Kidney (tissue), 14 donors: ENCODE data around the gene SALL2. TPM values are rescaled to one million over a fixed set of nuclear protein-coding genes. Genes with fewer than 3 reads are reported as not detected.
"Not testable (repeated sequence)": the region's sequence is repeated elsewhere in the genome, so short reads cannot be mapped to it uniquely, and the experiment has no call there.

Experiments used
- DNase-seq, 5 donors: peaks; one replicate each; pipeline ENCODE4 v3.0.0-alpha.2; 2013 to 2020
- FAIRE-seq: peaks from 2 replicates; lab custom pipeline; 2012; peaks lifted over from hg19 to GRCh38; lab: Jason Lieb, UNC
- H3K27ac ChIP-seq, 2 donors: one replicate each; pipeline ENCODE4 v1.7.0; 2013; ENCODE audit warnings: low read depth in 2 of 2, low read length in 2 of 2, inconsistent platforms in 1 of 2
- H3K27me3 ChIP-seq: one replicate; pipeline ENCODE4 v1.7.1; 2013; ENCODE audit warnings: low read length, inconsistent platforms; ENCODE audit not compliant: control insufficient read depth, insufficient read depth
- H3K36me3 ChIP-seq, 3 donors: one replicate each; pipeline versions ENCODE4 v1.7.0 to v1.7.1; 2013; ENCODE audit warnings: low read length in 3 of 3, control low read depth in 1 of 3, inconsistent platforms in 1 of 3; ENCODE audit not compliant: insufficient read depth in 3 of 3, control insufficient read depth in 2 of 3
- H3K4me1 ChIP-seq, 3 donors: one replicate each; pipeline versions ENCODE4 v1.7.0 to v1.7.1; 2013; ENCODE audit warnings: low read length in 3 of 3, inconsistent platforms in 1 of 3, low read depth in 1 of 3; ENCODE audit not compliant: control insufficient read depth in 2 of 3, insufficient read depth in 2 of 3
- H3K4me3 ChIP-seq, 3 donors: one replicate each; pipeline versions ENCODE4 v1.7.0 to v1.8.1; 2013; ENCODE audit warnings: low read length in 3 of 3, control low read depth in 1 of 3, inconsistent platforms in 1 of 3
- H3K9ac ChIP-seq, 3 donors: one replicate each; pipeline versions ENCODE4 v1.7.0 to v1.7.1; 2013; ENCODE audit warnings: low read length in 3 of 3, control low read depth in 1 of 3, inconsistent platforms in 1 of 3
- H3K9me3 ChIP-seq, 3 donors: one replicate each; pipeline versions ENCODE4 v1.7.0 to v1.7.1; 2013; ENCODE audit warnings: low read length in 3 of 3, control low read depth in 1 of 3, inconsistent platforms in 1 of 3; ENCODE audit not compliant: control insufficient read depth in 2 of 3, insufficient read depth in 1 of 3
- CTCF ChIP-seq: IDR thresholded peaks from 3 replicates; pipeline ENCODE4 v1.5.1; 2012; ENCODE audit warnings: mild to moderate bottlenecking, moderate library complexity, borderline replicate concordance; ENCODE audit not compliant: insufficient read depth; ENCODE audit errors: extremely low read depth
- intact Hi-C: fragments of 100-400 bp; cut with DNase I; formaldehyde crosslinking; loops from one replicate; pipeline ENCODE4 v1.11.1; 2022
- polyA plus RNA-seq: library from polyadenylated mRNA; stranded (reverse); fragments of 350-450 nt; fragmentation: Illumina TruSeq; extraction: RNeasy Lipid Tissue Mini Kit (QIAGEN cat#74804); gene quantifications from one replicate; pipeline ENCODE4 v1.2.3, GENCODE V29; 2014; ENCODE audit warnings: low read depth, low replicate concordance; ENCODE audit not compliant: insufficient read depth
- total RNA-seq: library from RNA; stranded (reverse); fragmentation: NEBNext Ultra II Directional; extraction: Animal tissue kit (Norgen Biotek cat#: 25700); gene quantifications from one replicate; pipeline ENCODE4 v1.2.1, GENCODE V29; 2021
- donor health status: control.
- donor health status: control.
- donor health status: control.
- donor health status: control.
- donor health status: control.
- donor health status: DM: yes; HTN: yes; CAD: no.
- donor health status: Normal renal cell carcinoma (clear cell type).

SALL2 gene
- total and polyA plus RNA-seq, 2 donors from 2014 or later: 5.5 to 8.8 TPM

- DNase-seq (no peak), FAIRE-seq (no peak)
- H3K36me3 ChIP-seq: no peaks in the 10 kb centered on the region
- TF ChIP-seq CTCF: no peak
- H3K9me3 ChIP-seq: no peaks in the 10 kb centered on the region
- intact Hi-C loops: no loop called here
- H3K27me3 ChIP-seq: no peaks in the 10 kb centered on the region
- H3K27ac ChIP-seq: no peak overlapping the region
- H3K4me1 ChIP-seq: peaks cover 0 to 2% (median 0%) of the 10 kb centered on the region in 3 donors
- no peak overlapping the region for H3K9ac ChIP-seq
- H3K4me3 ChIP-seq: no peak overlapping the region
These were observed 30.4 kb upstream of the SALL2 start for GRCh38 chr14:21556378-21557083.

GRCh38 chr14:21553266-21553665, 27.1 kb upstream of the SALL2 start:
- DNase-seq (no peak), FAIRE-seq (no peak)
- intact Hi-C loops: no loop called here
- Histone ChIP-seq H3K27ac (no peak overlapping the region), H3K4me1 (peaks cover 0 to 2% (median 0%) of the 10 kb centered on the region in 3 donors), H3K4me3 (no peak overlapping the region), H3K9ac (no peak overlapping the region), H3K9me3 (no peaks in the 10 kb centered on the region), H3K36me3 (no peaks in the 10 kb centered on the region), H3K27me3 (no peaks in the 10 kb centered on the region)
- TF ChIP-seq CTCF: no peak

- H3K27me3 ChIP-seq, intact Hi-C loops, DNase-seq, H3K4me1 ChIP-seq, H3K4me3 ChIP-seq, H3K9me3 ChIP-seq, FAIRE-seq, H3K9ac ChIP-seq, H3K36me3 ChIP-seq, H3K27ac ChIP-seq: not testable (repeated sequence)
These were observed 18.4 kb upstream of the SALL2 start for GRCh38 chr14:21544588-21544987.

- H3K4me1 ChIP-seq: no peaks in the 10 kb centered on the region
- no peaks in the 10 kb centered on the region for H3K27me3 ChIP-seq
- no peak overlapping the region for H3K9ac ChIP-seq
- FAIRE-seq: no peak
- no peaks in the 10 kb centered on the region for H3K36me3 ChIP-seq
- no peak for TF ChIP-seq CTCF
- no peak for DNase-seq
- intact Hi-C loops: no loop called here
- H3K4me3 ChIP-seq: no peak overlapping the region
- H3K9me3 ChIP-seq: no peaks in the 10 kb centered on the region
- H3K27ac ChIP-seq: no peak overlapping the region
These were observed 17.8 kb upstream of the SALL2 start for GRCh38 chr14:21543963-21544362.
